Measurements from ENCODE around the gene APOC4.

- TF ChIP-seq POLR2A (IDR thresholded peaks at IDR 0.05) (no peak), CTCF (IDR thresholded peaks at IDR 0.05) (no peak)
These were observed 48.5 kb upstream of the APOC4 start for GRCh38 chr19:44893332-44894051.
